GM18909 (cell line): ENCODE measurements around the gene SLC23A2.
"Not testable (repeated sequence)": the region's sequence is repeated elsewhere in the genome, so short reads cannot be mapped to it uniquely, and the experiment has no call there.

Source experiments
- ATAC-seq: cut with Tn5 transposase; IDR thresholded peaks from one replicate; pipeline ENCODE4 v1.9.1; 2021; ENCODE audit warnings: mild to moderate bottlenecking; ENCODE audit not compliant: unreplicated experiment, poor library complexity

Gene SLC23A2

GRCh38 chr20:5001174-5002076, at the start of gene SLC23A2:
TSS of gene SLC23A2 (minus strand) at chr20:5001510. CDS start at chr20:4932562, 68,948 bp downstream.
- ATAC-seq, result peak; percentile 46

- ATAC-seq, result no peak
These were observed 45.5 kb upstream of the SLC23A2 start for GRCh38 chr20:5046656-5047339.

- no peak for ATAC-seq
These were observed 44.6 kb upstream of the SLC23A2 start for GRCh38 chr20:5045906-5046305.

GRCh38 chr20:5044075-5044620, 42.8 kb upstream of the SLC23A2 start:
- ATAC-seq, result no peak

GRCh38 chr20:5041433-5041832, 40.1 kb upstream of the SLC23A2 start:
- ATAC-seq, result no peak

GRCh38 chr20:5040345-5040744, 39.0 kb upstream of the SLC23A2 start:
- ATAC-seq, result no peak

GRCh38 chr20:5039889-5040288, 38.6 kb upstream of the SLC23A2 start:
- ATAC-seq, result no peak

GRCh38 chr20:5039255-5039657, 37.9 kb upstream of the SLC23A2 start:
- ATAC-seq, result no peak

- ATAC-seq, result no peak
These were observed 35.5 kb upstream of the SLC23A2 start for GRCh38 chr20:5036828-5037227.

- not testable (repeated sequence) for ATAC-seq
These were observed 34.2 kb upstream of the SLC23A2 start for GRCh38 chr20:5035518-5035917.

- no peak for ATAC-seq
These were observed 32.3 kb upstream of the SLC23A2 start for GRCh38 chr20:5033566-5033965.

- ATAC-seq, result not testable (repeated sequence)
These were observed 30.4 kb upstream of the SLC23A2 start for GRCh38 chr20:5031701-5032100.

- no peak for ATAC-seq
These were observed 29.9 kb upstream of the SLC23A2 start for GRCh38 chr20:5031206-5031557.

GRCh38 chr20:5030348-5031205, 29.3 kb upstream of the SLC23A2 start:
- no peak for ATAC-seq

- ATAC-seq, result not testable (repeated sequence)
These were observed 27.1 kb upstream of the SLC23A2 start for GRCh38 chr20:5028258-5029059.

- ATAC-seq, result no peak
These were observed 23.7 kb upstream of the SLC23A2 start for GRCh38 chr20:5024982-5025381.

GRCh38 chr20:5024103-5024502, 22.8 kb upstream of the SLC23A2 start:
- ATAC-seq, result no peak

- ATAC-seq, result not testable (repeated sequence)
These were observed 21.9 kb upstream of the SLC23A2 start for GRCh38 chr20:5023171-5023570.

- no peak for ATAC-seq
These were observed 19.4 kb upstream of the SLC23A2 start for GRCh38 chr20:5020760-5021159.
